CD4-positive, alpha-beta T cell treated with Interleukin-17A for 1 hour (primary cell): ENCODE results near the gene ACTR1A.
"Not testable (repeated sequence)": the region's sequence is repeated elsewhere in the genome, so short reads cannot be mapped to it uniquely, and the experiment has no call there.

Source experiments
- DNase-seq: peaks from one replicate; pipeline ENCODE4 v3.0.0-alpha.2; 2020

The ACTR1A gene

GRCh38 chr10:102502337-102503151, at the start of gene ACTR1A:
ACTR1A (minus strand) TSS chr10:102502712; CDS start chr10:102502647, 65 bp downstream.
- peak; percentile 98 for DNase-seq

GRCh38 chr10:102550636-102551210, 48.2 kb upstream of the ACTR1A start:
- no peak for DNase-seq

- DNase-seq, result no peak
Measured at GRCh38 chr10:102549549-102549948, 47.0 kb upstream of the ACTR1A start.

GRCh38 chr10:102546606-102547320, 44.3 kb upstream of the ACTR1A start:
- DNase-seq, result no peak

- DNase-seq, result no peak
Measured at GRCh38 chr10:102545997-102546396, 43.5 kb upstream of the ACTR1A start.

GRCh38 chr10:102545265-102545871, 42.9 kb upstream of the ACTR1A start:
- no peak for DNase-seq

- DNase-seq, result no peak
Measured at GRCh38 chr10:102542800-102543418, 40.4 kb upstream of the ACTR1A start.

GRCh38 chr10:102540023-102540422, 37.5 kb upstream of the ACTR1A start:
- no peak for DNase-seq

- no peak for DNase-seq
Measured at GRCh38 chr10:102538811-102539210, 36.3 kb upstream of the ACTR1A start.

GRCh38 chr10:102537948-102538347, 35.4 kb upstream of the ACTR1A start:
- DNase-seq, result no peak

- DNase-seq, result no peak
Measured at GRCh38 chr10:102537367-102537766, 34.9 kb upstream of the ACTR1A start.

GRCh38 chr10:102535481-102536147, 33.1 kb upstream of the ACTR1A start:
- DNase-seq, result no peak

GRCh38 chr10:102534966-102535365, 32.5 kb upstream of the ACTR1A start:
- DNase-seq, result not testable (repeated sequence)

- no peak for DNase-seq
Measured at GRCh38 chr10:102534333-102534732, 31.8 kb upstream of the ACTR1A start.

GRCh38 chr10:102527546-102527945, 25.0 kb upstream of the ACTR1A start:
- DNase-seq, result no peak

- no peak for DNase-seq
Measured at GRCh38 chr10:102524746-102525145, 22.2 kb upstream of the ACTR1A start.

GRCh38 chr10:102523250-102524029, 20.9 kb upstream of the ACTR1A start:
- DNase-seq, result no peak

- DNase-seq, result no peak
Measured at GRCh38 chr10:102522874-102523249, 20.4 kb upstream of the ACTR1A start.

GRCh38 chr10:102519246-102519825, 16.8 kb upstream of the ACTR1A start:
- no peak for DNase-seq

GRCh38 chr10:102517553-102517952, 15.0 kb upstream of the ACTR1A start:
- no peak for DNase-seq

GRCh38 chr10:102515724-102516123, 13.2 kb upstream of the ACTR1A start:
- no peak for DNase-seq
